PC-3 (cell line): ENCODE data around the gene PRMT3. TPM values are rescaled to one million over a fixed set of nuclear protein-coding genes. Genes with fewer than 3 reads are reported as not detected.

ENCODE experiments used
- ATAC-seq: fragments of 200-7000 bp; cut with Tn5 transposase; 2 replicates; pipeline ENCODE4 v1.9.1; 2020; ENCODE audit warnings: mild to moderate bottlenecking, moderate library complexity
- BruUV-seq: library from RNA; stranded (reverse); fragments of 400-500 nt; replicated peaks from 2 replicates; lab custom pipeline; 2021; lab: Mats Ljungman, UMichigan
- CTCF ChIA-PET: fragments of 300-600 bp; sonication (Branson Sonifier 250); formaldehyde crosslinking; loops from one replicate; lab custom pipeline; 2022; ENCODE audit warnings: antibody characterized with exemption; lab: Charles Lee
- POLR2A ChIA-PET: fragments of 300-600 bp; sonication (Branson Sonifier 250); formaldehyde crosslinking; loops from one replicate; lab custom pipeline; 2022; ENCODE audit warnings: antibody characterized with exemption; ENCODE audit not compliant: unreplicated experiment; lab: Charles Lee
- DNase-seq: peaks from one replicate; pipeline ENCODE4 v3.0.0-alpha.2; 2015
- H2AFZ ChIP-seq: fragments of 300-600 bp; sonication (generic); 2 replicates; pipeline ENCODE4 v1.6.0; 2016; ENCODE audit warnings: antibody characterized with exemption, low read length
- H3F3A ChIP-seq: fragments of 300-600 bp; sonication (generic); one replicate; pipeline ENCODE4 v1.6.0; 2017; ENCODE audit warnings: antibody characterized with exemption, low read length, control low read depth, mild to moderate bottlenecking; ENCODE audit not compliant: unreplicated experiment
- H3K27ac ChIP-seq: fragments of 300-600 bp; sonication (generic); 2 replicates; pipeline ENCODE4 v1.5.1; 2016; ENCODE audit warnings: mild to moderate bottlenecking, low read length
- H3K27me3 ChIP-seq: fragments of 300-600 bp; sonication (generic); 2 replicates; pipeline ENCODE4 v1.6.1; 2016; ENCODE audit warnings: low read length, mixed read lengths
- H3K36me3 ChIP-seq: fragments of 300-600 bp; sonication (generic); 2 replicates; pipeline ENCODE4 v1.6.1; 2016; ENCODE audit warnings: low read depth, mixed run types, low read length, mixed read lengths
- H3K4me1 ChIP-seq: fragments of 300-600 bp; sonication (generic); 2 replicates; pipeline ENCODE4 v1.5.1; 2016; ENCODE audit warnings: low read length; ENCODE audit not compliant: insufficient read depth
- H3K4me2 ChIP-seq: fragments of 300-600 bp; sonication (generic); 2 replicates; pipeline ENCODE4 v1.6.0; 2016; ENCODE audit warnings: low read length
- H3K4me3 ChIP-seq: fragments of 300-600 bp; sonication (generic); 2 replicates; pipeline ENCODE4 v1.5.1; 2016; ENCODE audit warnings: mild to moderate bottlenecking, low read length, mixed read lengths
- H3K79me2 ChIP-seq: fragments of 300-600 bp; sonication (generic); 2 replicates; pipeline ENCODE4 v1.6.1; 2017; ENCODE audit warnings: low read length, mixed read lengths
- H3K9ac ChIP-seq: fragments of 300-600 bp; sonication (generic); 2 replicates; pipeline ENCODE4 v1.6.0; 2016; ENCODE audit warnings: mild to moderate bottlenecking, low read length
- H3K9me2 ChIP-seq: fragments of 300-600 bp; sonication (generic); replicated peaks from 2 replicates; pipeline ENCODE4 v1.6.1; 2016; ENCODE audit warnings: mixed run types, low read length, mixed read lengths
- H3K9me3 ChIP-seq: fragments of 300-600 bp; sonication (generic); 2 replicates; pipeline ENCODE4 v1.6.1; 2016; ENCODE audit warnings: low read length, mixed read lengths
- H4K20me1 ChIP-seq: fragments of 300-600 bp; sonication (generic); 2 replicates; pipeline ENCODE4 v1.6.1; 2016; ENCODE audit warnings: low read length, mixed read lengths
- EZH2 ChIP-seq: fragments of 300-600 bp; sonication (generic); IDR thresholded peaks from one replicate; pipeline ENCODE4 v1.6.1; 2017; ENCODE audit warnings: antibody characterized with exemption, mild to moderate bottlenecking, low read length; ENCODE audit not compliant: unreplicated experiment
- EZH2phosphoT487 ChIP-seq: fragments of 300-600 bp; sonication (generic); IDR thresholded peaks from 2 replicates; pipeline ENCODE4 v1.6.1; 2018; ENCODE audit warnings: mild to moderate bottlenecking, antibody characterized with exemption, low read length, borderline replicate concordance
- intact Hi-C: fragments of 100-400 bp; cut with micrococcal nuclease; formaldehyde crosslinking; loops from 2 replicates; pipeline ENCODE4 v1.9.0; 2023
- total RNA-seq: library from RNA; depleted of rRNA; stranded (reverse); fragments of >200 nt; gene quantifications from 2 replicates; pipeline ENCODE4 v1.2.3, GENCODE V29; 2014
- TF ChIP-seq, protein P1 (sequence below): fragments of 300-600 bp; sonication (generic); conservative IDR thresholded peaks from 2 replicates; pipeline ENCODE4 v1.5.1; 2017; ENCODE audit warnings: antibody characterized with exemption, low read depth, mild to moderate bottlenecking, low read length

The PRMT3 gene
- total RNA-seq, 1 experiment from 2014 or later = 43.7 TPM

DNA sequence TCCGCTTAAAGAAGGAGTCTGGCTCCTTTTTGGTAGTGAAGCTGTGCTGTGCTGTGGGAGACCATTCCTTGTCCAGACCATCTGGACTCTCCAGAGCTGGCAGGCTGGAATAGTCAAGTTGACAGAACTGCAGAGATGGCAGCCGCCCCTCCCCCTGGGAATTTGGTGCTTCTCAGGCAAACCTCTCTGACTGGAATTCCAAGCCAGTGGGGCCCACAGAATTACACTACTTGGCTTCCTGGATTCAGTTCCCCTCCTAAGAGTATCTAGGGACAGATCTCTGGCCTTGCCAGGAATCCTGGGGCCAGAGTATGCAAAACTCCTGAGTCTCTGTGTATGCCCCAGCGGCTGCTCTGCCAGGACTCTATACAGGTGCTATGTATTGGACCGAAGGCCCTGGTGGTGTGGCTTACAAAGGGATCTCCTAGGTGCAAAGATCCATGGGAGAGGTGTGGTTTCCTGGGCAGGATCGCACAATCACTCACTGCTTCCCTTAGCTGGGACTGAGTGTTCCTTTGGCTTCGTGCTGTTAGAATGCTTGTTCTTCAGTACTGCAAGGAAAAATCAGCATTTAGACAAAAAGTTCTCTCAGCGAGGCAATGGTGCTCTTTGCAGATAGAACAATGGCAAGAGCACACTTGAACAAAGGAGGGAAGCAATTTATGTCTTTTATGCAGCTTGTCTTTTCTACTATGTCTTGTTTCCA, 86.8 kb downstream of the PRMT3 start:
- Histone ChIP-seq H3K9ac (no peak overlapping the region), H3K9me3 (no peaks in the 10 kb centered on the region), H2AFZ (no peak overlapping the region), H3K4me2 (no peak overlapping the region), H4K20me1 (no peaks in the 10 kb centered on the region), H3K27me3 (no peaks in the 10 kb centered on the region), H3F3A (no peaks in the 10 kb centered on the region), H3K79me2 (no peaks in the 10 kb centered on the region), H3K27ac (no peak overlapping the region), H3K9me2 (no peaks in the 10 kb centered on the region), H3K36me3 (peaks cover 9% of the 10 kb centered on the region; the same call in 1 of the 2 replicates), H3K4me1 (peaks cover 8% of the 10 kb centered on the region), H3K4me3 (no peak overlapping the region)
- no peak for TF ChIP-seq EZH2
- TF ChIP-seq, protein P1, sequence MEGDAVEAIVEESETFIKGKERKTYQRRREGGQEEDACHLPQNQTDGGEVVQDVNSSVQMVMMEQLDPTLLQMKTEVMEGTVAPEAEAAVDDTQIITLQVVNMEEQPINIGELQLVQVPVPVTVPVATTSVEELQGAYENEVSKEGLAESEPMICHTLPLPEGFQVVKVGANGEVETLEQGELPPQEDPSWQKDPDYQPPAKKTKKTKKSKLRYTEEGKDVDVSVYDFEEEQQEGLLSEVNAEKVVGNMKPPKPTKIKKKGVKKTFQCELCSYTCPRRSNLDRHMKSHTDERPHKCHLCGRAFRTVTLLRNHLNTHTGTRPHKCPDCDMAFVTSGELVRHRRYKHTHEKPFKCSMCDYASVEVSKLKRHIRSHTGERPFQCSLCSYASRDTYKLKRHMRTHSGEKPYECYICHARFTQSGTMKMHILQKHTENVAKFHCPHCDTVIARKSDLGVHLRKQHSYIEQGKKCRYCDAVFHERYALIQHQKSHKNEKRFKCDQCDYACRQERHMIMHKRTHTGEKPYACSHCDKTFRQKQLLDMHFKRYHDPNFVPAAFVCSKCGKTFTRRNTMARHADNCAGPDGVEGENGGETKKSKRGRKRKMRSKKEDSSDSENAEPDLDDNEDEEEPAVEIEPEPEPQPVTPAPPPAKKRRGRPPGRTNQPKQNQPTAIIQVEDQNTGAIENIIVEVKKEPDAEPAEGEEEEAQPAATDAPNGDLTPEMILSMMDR = no peak
- TF ChIP-seq EZH2phosphoT487 = no peak
- POLR2A ChIA-PET = no interaction called here
- DNase-seq (no peak), ATAC-seq (no peak)
- no TSS peak for BruUV-seq
- CTCF ChIA-PET = no interaction called here
- intact Hi-C loops = no loop called here

DNA sequence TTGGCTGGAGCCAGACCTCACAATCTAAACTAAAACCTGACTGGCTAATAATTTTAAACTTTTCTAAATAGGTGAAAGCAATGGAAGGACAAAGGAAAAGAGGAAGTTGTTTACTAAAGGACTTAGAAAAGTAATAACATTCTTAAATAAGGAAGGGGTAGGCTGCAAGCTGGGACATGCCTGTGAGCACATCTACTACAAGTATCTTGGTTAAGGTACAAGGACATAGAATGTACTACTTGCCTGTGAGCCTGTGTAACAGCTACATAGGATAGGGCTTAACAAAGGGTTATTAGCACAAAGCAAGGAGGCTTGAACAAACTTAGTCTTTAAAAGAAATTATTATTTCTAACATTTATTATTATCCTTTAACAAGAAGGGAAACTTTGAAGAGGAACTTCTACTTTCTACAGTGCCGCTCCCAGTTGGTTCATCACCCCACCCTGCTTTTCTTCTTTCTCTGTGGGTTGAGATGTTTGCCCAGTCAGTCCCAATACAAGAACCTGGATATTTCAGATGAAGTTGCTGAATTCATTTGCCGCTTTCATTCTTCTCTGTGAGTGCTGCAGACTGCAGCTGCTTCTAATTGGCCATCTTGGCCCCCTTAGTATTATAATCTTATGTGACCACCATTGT, 87.5 kb downstream of the PRMT3 start:
- Histone ChIP-seq H3K4me1 (peaks cover 8% of the 10 kb centered on the region), H3F3A (no peaks in the 10 kb centered on the region), H3K27ac (no peak overlapping the region), H3K4me3 (no peak overlapping the region), H3K36me3 (peaks cover 5% of the 10 kb centered on the region; the same call in 1 of the 2 replicates), H3K4me2 (no peak overlapping the region), H4K20me1 (no peaks in the 10 kb centered on the region), H3K9me2 (no peaks in the 10 kb centered on the region), H3K9me3 (no peaks in the 10 kb centered on the region), H3K79me2 (no peaks in the 10 kb centered on the region), H3K9ac (no peak overlapping the region), H2AFZ (no peak overlapping the region), H3K27me3 (no peaks in the 10 kb centered on the region)
- CTCF ChIA-PET = no interaction called here
- intact Hi-C loops = no loop called here
- ATAC-seq = no peak
- DNase-seq = no peak
- TF ChIP-seq, protein P1 = no peak
- TF ChIP-seq EZH2phosphoT487 = no peak
- TF ChIP-seq EZH2 = no peak
- POLR2A ChIA-PET = no interaction called here
- BruUV-seq = no TSS peak
